Mesenchymal stem cell (in vitro differentiated cells and primary cell): ENCODE results near the gene STK17A.
"Not testable (repeated sequence)": the region's sequence is repeated elsewhere in the genome, so short reads cannot be mapped to it uniquely, and the experiment has no call there.

ENCODE experiments used
- DNase-seq: peaks from one replicate; pipeline ENCODE4 v3.0.0-alpha.2; 2013
- H2AFZ ChIP-seq: one replicate; pipeline ENCODE4 v1.6.1; 2013; ENCODE audit warnings: low read depth, mild to moderate bottlenecking, control low read depth, inconsistent platforms, low read length, moderate library complexity
- H2AK5ac ChIP-seq: 2 replicates; pipeline ENCODE4 v1.6.1; 2013; ENCODE audit warnings: low read length, moderate library complexity, mild to moderate bottlenecking, inconsistent platforms; ENCODE audit not compliant: severe bottlenecking
- H2BK120ac ChIP-seq: one replicate; pipeline ENCODE4 v1.6.1; 2013; ENCODE audit warnings: low read depth, mild to moderate bottlenecking, inconsistent platforms, low read length, moderate library complexity
- H2BK12ac ChIP-seq, 2 experiments: one replicate each; pipeline ENCODE4 v1.6.1; 2013; ENCODE audit warnings: inconsistent platforms in 2 of 2, low read length in 2 of 2, mild to moderate bottlenecking in 2 of 2, moderate library complexity in 2 of 2, control low read depth in 1 of 2
- H2BK15ac ChIP-seq: one replicate; pipeline ENCODE4 v1.6.1; 2013; ENCODE audit warnings: mild to moderate bottlenecking, low read depth, inconsistent platforms; ENCODE audit not compliant: poor library complexity, severe bottlenecking
- H2BK5ac ChIP-seq: 2 replicates; pipeline ENCODE4 v1.6.1; 2013; ENCODE audit warnings: low read depth, mild to moderate bottlenecking, low read length, control low read depth, inconsistent platforms; ENCODE audit not compliant: poor library complexity, severe bottlenecking
- H3K14ac ChIP-seq, 2 experiments: one replicate each; pipeline ENCODE4 v1.6.1; 2013; ENCODE audit warnings: inconsistent platforms in 2 of 2, low read length in 2 of 2, control low read depth in 1 of 2, mild to moderate bottlenecking in 1 of 2, moderate library complexity in 1 of 2
- H3K18ac ChIP-seq, 2 experiments: one replicate each; pipeline ENCODE4 v1.6.1; 2013; ENCODE audit warnings: inconsistent platforms in 2 of 2, low read length in 2 of 2, control low read depth in 1 of 2, low read depth in 1 of 2, mild to moderate bottlenecking in 1 of 2
- H3K23ac ChIP-seq, 2 experiments: one replicate each; pipeline ENCODE4 v1.6.1; 2013; ENCODE audit warnings: inconsistent platforms in 2 of 2, low read length in 2 of 2, mild to moderate bottlenecking in 2 of 2, moderate library complexity in 2 of 2, control low read depth in 1 of 2
- H3K27ac ChIP-seq: 2 replicates; pipeline ENCODE4 v1.5.1; 2013; ENCODE audit warnings: mild to moderate bottlenecking, moderate library complexity, low read length, control low read depth, inconsistent platforms; ENCODE audit not compliant: poor library complexity, severe bottlenecking
- H3K27me3 ChIP-seq, 2 experiments: 2 replicates each; pipeline versions ENCODE4 v1.6.1 to v1.7.0; 2013; ENCODE audit warnings: low read length in 2 of 2, mild to moderate bottlenecking in 2 of 2, moderate library complexity in 2 of 2, control low read depth in 1 of 2, inconsistent platforms in 1 of 2; ENCODE audit not compliant: control insufficient read depth in 1 of 2, insufficient read depth in 1 of 2
- H3K36me3 ChIP-seq, 2 experiments: 2 replicates each; pipeline versions ENCODE4 v1.6.1 to v1.7.0; 2013; ENCODE audit warnings: low read length in 2 of 2, control low read depth in 1 of 2, inconsistent platforms in 1 of 2, low read depth in 1 of 2, mild to moderate bottlenecking in 1 of 2; ENCODE audit not compliant: insufficient read depth in 2 of 2, control insufficient read depth in 1 of 2
- H3K4ac ChIP-seq, 2 experiments: one replicate each; pipeline ENCODE4 v1.6.1; 2013; ENCODE audit warnings: inconsistent platforms in 2 of 2, low read length in 2 of 2, mild to moderate bottlenecking in 2 of 2, moderate library complexity in 2 of 2, control low read depth in 1 of 2, low read depth in 1 of 2
- H3K4me1 ChIP-seq: 2 replicates; pipeline ENCODE4 v1.6.1; 2013; ENCODE audit warnings: low read depth, low read length, control low read depth; ENCODE audit not compliant: control insufficient read depth, insufficient read depth
- H3K4me2 ChIP-seq: 2 replicates; pipeline ENCODE4 v1.6.1; 2013; ENCODE audit warnings: low read length, mild to moderate bottlenecking, inconsistent platforms; ENCODE audit not compliant: poor library complexity, severe bottlenecking
- H3K4me3 ChIP-seq, 2 experiments: 2 replicates each; pipeline versions ENCODE4 v1.5.1 to v1.7.0; 2013; ENCODE audit warnings: low read length in 2 of 2, mild to moderate bottlenecking in 2 of 2, control low read depth in 1 of 2, low read depth in 1 of 2; ENCODE audit not compliant: insufficient read depth in 1 of 2
- H3K79me1 ChIP-seq: replicated peaks from 2 replicates; pipeline ENCODE4 v1.6.1; 2013; ENCODE audit warnings: mild to moderate bottlenecking, control low read depth, low read length, inconsistent platforms; ENCODE audit not compliant: poor library complexity, severe bottlenecking
- H3K9ac ChIP-seq: 2 replicates; pipeline ENCODE4 v1.7.0; 2013; ENCODE audit warnings: mild to moderate bottlenecking, low read length, moderate library complexity
- H3K9me3 ChIP-seq: 2 replicates; pipeline ENCODE4 v1.7.0; 2013; ENCODE audit warnings: mild to moderate bottlenecking, low read length; ENCODE audit not compliant: control insufficient read depth
- H4K8ac ChIP-seq: one replicate; pipeline ENCODE4 v1.6.1; 2013; ENCODE audit warnings: inconsistent platforms, mild to moderate bottlenecking, low read length, moderate library complexity
- H4K91ac ChIP-seq: one replicate; pipeline ENCODE4 v1.6.1; 2013; ENCODE audit warnings: mild to moderate bottlenecking, low read length, inconsistent platforms
- WGBS: methylation state at CpG from one replicate; pipeline ENCODE4 v1.1.7; 2013; ENCODE audit warnings: mixed read lengths; 5-methylcytosine and 5-hydroxymethylcytosine counted together

The STK17A gene

DNA sequence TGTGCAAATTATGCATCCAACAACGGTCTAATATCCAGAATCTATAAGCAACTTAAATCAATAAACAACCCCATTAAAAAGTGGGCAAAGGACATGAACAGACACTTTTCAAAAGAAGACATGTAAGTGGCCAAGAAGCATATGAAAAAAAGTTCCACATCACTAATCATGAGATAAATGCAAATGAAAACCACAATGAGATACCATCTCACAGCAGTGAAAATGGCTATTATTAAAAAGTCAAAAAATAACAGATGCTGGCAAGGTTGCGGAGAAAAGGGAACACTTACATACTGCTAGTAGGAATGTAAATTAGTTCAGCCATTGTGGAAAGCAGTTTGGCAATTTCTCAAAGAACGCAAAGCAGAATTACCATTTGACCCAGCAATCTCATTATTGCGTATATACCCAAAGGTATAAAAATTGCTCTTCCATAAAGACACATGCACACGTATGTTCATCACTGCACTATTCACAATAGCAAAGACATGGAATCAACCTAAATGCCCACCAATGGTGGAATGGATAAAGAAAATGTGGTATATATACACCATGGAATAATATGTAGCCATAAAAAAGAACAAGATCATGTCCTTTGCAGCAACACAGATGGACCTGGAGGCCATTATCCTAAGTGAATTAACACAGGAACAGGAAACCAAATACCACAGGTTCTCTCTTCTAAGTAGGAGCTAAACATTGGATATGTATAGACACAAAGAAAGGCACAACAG lies 90.5 kb downstream of the STK17A start:
- Histone ChIP-seq H3K18ac (peak overlapping the region in 1 of 2 experiments; percentile 21), H3K9ac (peak overlapping the region; percentile 0)
- not testable (repeated sequence) for H2AK5ac ChIP-seq, H2BK15ac ChIP-seq, H3K9me3 ChIP-seq, H3K23ac ChIP-seq, H3K14ac ChIP-seq, H2BK5ac ChIP-seq, H2BK12ac ChIP-seq, H3K27me3 ChIP-seq, H4K8ac ChIP-seq, H2AFZ ChIP-seq, H3K36me3 ChIP-seq, H3K4me3 ChIP-seq, DNase-seq, H4K91ac ChIP-seq, H2BK120ac ChIP-seq, H3K79me1 ChIP-seq, H3K4me2 ChIP-seq, H3K27ac ChIP-seq, H3K4me1 ChIP-seq, H3K4ac ChIP-seq
- WGBS: 98% methylated on average over 4 of the region's 5 CpGs

DNA sequence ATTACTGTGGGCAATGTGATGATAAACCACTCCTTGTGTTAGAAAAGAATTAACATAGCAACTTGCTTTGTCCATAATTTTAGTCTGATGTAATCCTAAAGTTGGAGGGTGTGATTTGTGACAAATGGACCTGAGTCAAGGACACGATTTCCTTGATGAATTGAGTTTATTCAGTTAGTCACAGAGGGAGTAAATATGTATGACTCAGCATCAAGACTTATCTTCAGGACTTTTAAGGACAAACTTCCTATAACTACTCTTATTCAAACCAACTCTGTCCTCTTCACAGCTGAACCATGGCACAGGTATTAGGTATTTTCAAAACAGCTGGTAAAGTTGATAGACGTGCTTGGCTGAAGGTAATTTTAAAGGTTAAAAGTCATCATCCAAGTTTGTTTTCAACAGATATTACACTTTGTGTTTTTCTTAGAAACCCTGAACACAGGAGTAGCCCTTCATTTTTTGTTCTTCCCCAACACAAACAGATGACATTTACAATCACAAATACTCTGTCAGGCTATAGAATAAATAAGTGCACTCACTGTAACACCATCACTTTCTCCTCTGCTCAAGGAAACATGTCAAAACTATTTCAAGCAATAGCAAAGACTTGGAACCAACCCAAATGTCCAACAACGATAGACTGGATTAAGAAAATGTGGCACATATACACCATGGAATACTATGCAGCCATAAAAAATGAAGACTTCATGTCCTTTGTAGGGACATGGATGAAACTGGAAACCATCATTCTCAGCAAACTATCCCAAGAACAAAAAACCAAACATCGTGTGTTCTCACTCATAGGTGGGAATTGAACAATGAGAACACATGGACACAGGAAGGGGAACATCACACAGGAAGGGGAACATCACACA lies 91.9 kb downstream of the STK17A start:
- Histone ChIP-seq H2AFZ (no peak overlapping the region), H3K4ac (no peak overlapping the region), H3K23ac (no peak overlapping the region), H3K36me3 (no peaks in the 10 kb centered on the region), H2BK5ac (no peak overlapping the region), H3K4me3 (no peak overlapping the region), H3K14ac (no peak overlapping the region), H3K9ac (peak overlapping the region; percentile 0), H2BK120ac (no peak overlapping the region), H3K27me3 (no peaks in the 10 kb centered on the region), H4K8ac (no peak overlapping the region), H2AK5ac (no peak overlapping the region), H3K4me2 (no peak overlapping the region), H3K4me1 (peaks cover 3% of the 10 kb centered on the region), H3K18ac (no peak overlapping the region), H2BK12ac (no peak overlapping the region), H3K9me3 (peaks cover 4% of the 10 kb centered on the region), H4K91ac (no peak overlapping the region), H2BK15ac (no peak overlapping the region), H3K79me1 (peaks cover 9% of the 10 kb centered on the region), H3K27ac (peak overlapping the region; percentile 35)
- DNase-seq: peak; percentile 81
- 65% methylated on average over 4 of the region's 4 CpGs for WGBS
